ENCODE results near the gene SLC45A3. TPM values are rescaled to one million over a fixed set of nuclear protein-coding genes. Genes with fewer than 3 reads are reported as not detected.
"Not testable (repeated sequence)": the region's sequence is repeated elsewhere in the genome, so short reads cannot be mapped to it uniquely, and the experiment has no call there.

The SLC45A3 gene
- total RNA-seq, 1 donor from 2014 or later: 23.7 TPM

- DNase-seq: no peak
These were observed 13.7 kb downstream of the SLC45A3 start for GRCh38 chr1:205666372-205667166.

- no peak for DNase-seq
These were observed 14.9 kb downstream of the SLC45A3 start for GRCh38 chr1:205665201-205666045.

DNA sequence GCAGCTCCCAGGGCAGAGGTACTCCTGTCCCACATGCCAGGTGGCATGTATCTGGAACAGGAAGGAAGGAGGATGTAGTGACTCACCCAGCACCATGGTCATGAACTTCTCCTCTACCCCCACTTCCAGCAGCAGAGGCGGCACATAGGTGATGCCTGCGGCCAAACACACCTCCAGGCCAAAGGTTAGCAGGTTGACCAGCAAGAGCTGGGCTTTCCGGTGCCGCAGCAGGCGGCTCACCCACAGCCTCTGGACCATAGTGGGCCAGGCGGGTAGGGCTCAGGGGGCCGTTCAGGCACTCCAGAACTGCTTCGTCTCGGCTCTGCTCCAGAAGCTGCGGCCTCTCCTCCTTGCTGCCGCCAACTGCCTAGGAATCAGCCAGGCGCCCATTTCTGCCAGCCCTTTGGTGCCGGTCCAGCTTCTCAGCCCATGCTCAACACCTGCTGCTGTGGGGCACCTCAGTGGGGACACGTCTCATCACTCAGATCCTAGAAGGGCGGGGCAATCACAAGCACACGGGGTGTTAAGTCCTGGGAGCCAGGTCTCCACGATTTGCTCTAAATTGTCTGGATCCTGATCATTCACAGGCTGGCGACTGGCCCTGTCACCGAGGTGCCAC, 15.8 kb downstream of the SLC45A3 start:
- peak; percentile 64 for DNase-seq

- DNase-seq: peak; percentile 64
These were observed 16.9 kb downstream of the SLC45A3 start for GRCh38 chr1:205663286-205663936.

GRCh38 chr1:205662791-205663190, 17.5 kb downstream of the SLC45A3 start:
- DNase-seq: no peak

- DNase-seq: no peak
These were observed 18.1 kb downstream of the SLC45A3 start for GRCh38 chr1:205662135-205662738.

DNA sequence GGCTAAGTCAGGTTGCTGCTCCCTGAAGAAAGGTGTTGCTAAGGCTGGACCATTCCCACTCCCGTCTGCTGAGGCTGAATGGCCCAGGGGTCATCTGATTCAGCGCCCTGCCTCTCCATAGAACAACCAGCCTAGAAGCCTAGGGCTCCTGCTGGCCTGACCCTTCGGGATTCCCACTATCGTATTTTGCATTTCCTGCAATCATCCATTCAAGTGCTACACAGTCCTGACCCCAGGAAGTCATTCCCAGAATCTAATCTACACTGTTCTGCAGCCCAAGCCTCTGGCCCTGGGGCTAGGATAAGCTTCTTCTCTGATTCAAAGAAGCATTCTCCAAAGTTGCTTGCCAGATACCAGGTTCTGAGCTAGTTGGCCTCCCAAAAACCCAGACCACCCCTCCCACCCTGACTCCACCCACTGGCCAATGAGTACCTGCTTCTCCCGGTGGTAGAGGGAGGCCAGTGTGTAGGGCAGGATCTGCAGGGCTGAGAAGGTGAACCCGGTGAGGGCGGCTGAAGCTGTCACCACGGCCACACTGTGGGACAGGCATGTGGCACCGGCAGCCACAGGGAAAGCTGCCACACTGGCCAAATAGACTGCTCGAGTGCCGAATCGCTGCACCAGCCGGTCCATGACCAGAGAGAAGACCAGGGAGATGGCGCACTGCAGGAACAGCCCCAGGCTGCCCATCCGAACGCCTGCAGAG, 18.7 kb downstream of the SLC45A3 start:
- no peak for DNase-seq

GRCh38 chr1:205660361-205660760, 19.9 kb downstream of the SLC45A3 start:
- DNase-seq: no peak

DNA sequence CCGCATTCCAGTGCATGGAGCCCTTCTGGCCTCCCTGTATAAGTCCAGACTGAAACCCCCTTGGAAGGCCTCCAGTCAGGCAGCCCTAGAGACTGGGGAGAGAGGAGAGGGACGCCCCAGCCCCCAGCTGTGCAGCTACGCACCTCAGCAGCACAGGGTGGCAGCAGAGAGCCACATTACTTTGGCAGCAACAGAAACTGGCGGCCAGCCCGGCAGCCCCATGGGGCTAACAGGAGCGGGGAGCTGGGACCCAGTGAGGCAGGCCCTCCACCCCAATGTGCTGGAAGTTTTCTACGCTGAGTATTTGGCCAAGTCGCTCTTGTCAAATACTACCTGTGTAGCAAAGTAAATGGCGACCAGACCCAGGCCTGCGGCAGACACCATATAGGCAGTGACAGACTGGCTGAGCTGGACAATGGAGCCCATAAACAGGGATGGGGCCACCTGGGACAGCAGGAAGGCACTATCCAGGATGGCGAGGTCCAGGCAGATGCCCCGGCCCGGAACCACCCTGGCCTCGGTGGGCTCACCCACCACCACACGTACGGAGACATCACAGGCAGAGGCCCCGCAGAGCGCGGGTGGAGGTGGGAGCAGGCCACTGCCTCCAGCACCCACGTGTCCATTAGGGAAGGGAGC, 21.2 kb downstream of the SLC45A3 start:
- DNase-seq: peak; percentile 84

DNA sequence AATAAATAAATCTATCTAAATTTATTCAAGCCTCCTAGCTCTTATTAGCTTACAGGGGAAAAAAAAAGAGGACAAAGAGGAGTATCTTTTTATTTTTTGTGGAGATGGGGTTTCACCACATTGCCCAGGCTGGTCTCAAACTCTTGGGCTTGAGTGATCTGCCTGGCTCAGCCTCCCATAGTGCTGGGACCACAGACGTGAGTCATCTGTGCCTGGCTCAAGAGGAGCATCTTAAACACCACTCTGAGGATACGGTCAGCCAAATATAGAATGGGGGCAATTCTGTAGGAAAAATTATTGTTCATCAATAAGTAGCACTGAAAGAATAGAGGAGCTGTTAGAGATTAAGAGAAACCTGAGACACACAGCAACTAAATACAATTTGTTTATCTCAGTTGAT, 24.1 kb downstream of the SLC45A3 start:
- no peak for DNase-seq

DNA sequence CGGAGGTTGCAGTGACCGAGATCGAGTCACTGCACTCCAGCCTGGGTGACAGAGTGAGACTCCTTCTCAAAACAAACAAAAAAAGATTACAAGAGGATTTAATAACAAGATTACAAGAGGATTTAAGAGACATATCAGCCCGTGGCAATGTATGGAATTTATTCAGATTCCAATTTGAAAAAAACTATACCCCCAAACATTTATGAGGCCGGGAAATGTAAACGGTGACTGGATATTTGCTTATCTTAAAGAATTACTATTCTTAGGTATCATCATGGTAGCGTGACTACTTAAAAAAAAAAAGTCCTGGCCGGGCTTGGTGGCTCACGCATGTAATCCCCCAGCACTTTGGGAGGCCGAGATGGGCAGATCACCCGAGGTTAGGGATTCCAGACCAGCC, 27.3 kb downstream of the SLC45A3 start:
- DNase-seq: no peak

GRCh38 chr1:205650241-205650640, 30.1 kb downstream of the SLC45A3 start:
- DNase-seq: no peak

GRCh38 chr1:205645519-205645918, 34.8 kb downstream of the SLC45A3 start:
- no peak for DNase-seq

DNA sequence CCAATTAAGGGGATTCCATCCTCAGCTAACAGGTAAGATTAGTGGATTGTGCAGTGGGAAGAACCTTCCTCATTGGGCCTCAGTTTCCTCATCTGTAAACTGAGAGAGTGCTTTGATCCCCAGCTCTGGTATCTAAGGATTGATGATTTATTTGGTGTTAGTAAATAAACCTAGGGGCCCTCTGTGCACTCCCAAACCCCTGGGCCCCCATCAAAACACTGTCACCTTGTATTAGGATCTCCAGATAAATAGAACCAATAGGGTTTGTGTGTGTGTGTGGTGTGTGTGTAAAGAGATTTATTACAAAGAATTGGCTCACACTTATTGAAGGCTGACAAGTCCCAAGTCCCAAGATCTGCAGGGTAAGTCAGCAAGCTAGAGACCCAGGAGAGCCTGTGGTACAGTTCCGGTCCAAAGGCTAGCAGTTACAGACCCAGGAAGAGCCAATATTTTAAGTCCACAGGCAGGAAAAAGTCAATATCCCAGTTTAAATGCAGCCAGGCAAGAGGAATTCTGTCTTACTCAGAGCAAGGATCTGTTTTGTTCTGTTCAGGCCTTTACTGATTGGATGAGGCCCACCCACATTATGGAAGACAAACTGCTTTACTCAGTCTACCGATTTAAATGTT, 37.5 kb downstream of the SLC45A3 start:
- no peak for DNase-seq

GRCh38 chr1:205639567-205639966, 40.7 kb downstream of the SLC45A3 start:
- no peak for DNase-seq

DNA sequence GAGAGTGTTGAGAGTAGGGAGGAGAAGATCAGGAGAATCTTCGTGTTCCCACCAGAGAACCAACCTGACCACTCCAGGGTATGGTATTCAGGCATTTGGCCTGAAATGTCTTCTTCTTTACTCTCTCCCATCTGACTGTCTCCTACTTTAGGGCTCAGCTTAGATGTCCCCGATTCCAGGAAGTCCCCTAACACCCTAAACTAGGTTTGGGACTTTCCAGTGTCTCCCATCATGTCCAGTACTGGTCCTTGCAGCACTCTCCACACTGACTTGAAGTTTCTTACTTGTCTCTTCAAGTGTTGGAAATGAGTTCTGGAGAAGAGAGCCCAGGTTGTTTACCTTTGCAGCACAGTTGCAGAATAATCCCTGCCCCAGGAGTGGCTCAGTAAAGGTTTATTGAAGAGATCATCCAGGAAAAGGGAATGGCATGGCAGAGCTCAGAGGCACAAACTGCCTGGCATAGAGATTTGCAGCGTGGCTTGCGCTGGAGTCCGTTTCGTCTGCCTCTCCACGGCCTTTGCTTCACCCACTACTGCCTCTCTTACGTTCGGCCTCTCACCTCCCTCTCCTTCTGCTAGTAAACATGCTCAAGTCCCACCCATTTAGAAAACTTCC, 42.3 kb downstream of the SLC45A3 start:
- DNase-seq: no peak

DNA sequence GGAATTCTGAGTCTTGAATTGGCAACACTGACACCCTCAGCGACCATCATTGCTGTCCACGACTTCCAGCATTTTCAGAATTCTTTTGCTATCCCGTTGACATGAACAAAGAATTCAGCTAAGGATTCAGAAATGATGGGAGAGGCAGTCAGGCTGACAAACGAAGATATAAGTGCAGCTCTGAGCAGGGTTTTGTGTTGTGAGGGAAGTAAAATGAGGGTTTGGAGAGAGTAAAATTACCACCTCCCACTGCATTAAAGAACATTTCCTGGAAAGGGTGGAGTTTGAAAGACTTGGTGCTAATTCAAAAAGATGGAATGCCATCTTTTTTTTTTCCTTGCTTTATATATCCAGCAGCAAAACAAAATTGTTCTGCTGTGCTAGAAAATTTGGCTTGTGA, 43.6 kb downstream of the SLC45A3 start:
- DNase-seq: no peak

DNA sequence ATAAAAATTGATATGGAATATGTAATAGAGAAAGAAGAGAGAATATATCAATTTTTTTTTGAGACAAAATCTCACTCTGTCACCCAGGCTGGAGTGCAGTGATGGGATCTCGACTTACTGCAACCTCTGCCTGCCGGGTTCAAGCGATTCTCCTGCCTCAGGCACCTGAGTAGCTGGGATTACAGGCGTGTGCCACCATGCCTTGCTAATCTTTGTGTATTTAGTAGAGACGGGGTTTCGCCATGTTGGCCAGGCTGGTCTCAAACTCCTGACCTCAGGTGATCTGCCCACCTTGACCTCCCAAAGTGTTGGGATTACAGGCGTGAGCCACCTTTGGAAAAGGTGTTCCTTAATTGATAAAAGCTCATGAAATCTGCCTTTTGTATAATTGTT, 44.2 kb downstream of the SLC45A3 start:
- DNase-seq: not testable (repeated sequence)

- peak; percentile 89 for DNase-seq
These were observed 46.8 kb downstream of the SLC45A3 start for GRCh38 chr1:205633421-205633976.

- DNase-seq: peak; percentile 26
These were observed 47.6 kb downstream of the SLC45A3 start for GRCh38 chr1:205632669-205633169.

All from dermis blood vessel endothelial cell (primary cell).